NCI-H2196 (cell line): Measurements from ENCODE around the gene EPB42.
"Not testable (repeated sequence)": the region's sequence is repeated elsewhere in the genome, so short reads cannot be mapped to it uniquely, and the experiment has no call there.

Experiments used
- DNase-seq: peaks from one replicate; lab custom pipeline; 2025; ENCODE audit not compliant: unreplicated experiment; lab: John Stamatoyannopoulos, UW

The EPB42 gene

DNA sequence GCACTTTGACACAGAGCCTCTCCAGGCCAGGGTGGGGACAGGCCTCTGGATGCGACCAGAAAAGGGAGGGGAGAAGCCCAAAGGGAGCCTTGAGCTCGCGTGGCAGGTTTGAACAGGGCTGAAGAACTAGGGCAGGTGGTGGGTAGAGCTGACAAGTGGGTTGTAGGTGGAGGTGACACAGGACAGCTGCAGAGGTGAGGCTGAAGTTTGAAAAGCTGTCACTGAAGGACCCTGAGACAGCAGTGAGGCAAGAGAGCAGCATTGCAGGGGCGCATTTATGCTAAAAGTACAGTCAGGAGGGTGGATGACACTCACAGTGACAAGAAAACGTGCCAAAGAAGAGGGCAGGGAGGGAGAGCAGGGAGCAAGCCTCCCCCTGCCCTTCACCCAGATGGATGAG is 21.8 kb upstream of the EPB42 start:
- DNase-seq: no peak

DNA sequence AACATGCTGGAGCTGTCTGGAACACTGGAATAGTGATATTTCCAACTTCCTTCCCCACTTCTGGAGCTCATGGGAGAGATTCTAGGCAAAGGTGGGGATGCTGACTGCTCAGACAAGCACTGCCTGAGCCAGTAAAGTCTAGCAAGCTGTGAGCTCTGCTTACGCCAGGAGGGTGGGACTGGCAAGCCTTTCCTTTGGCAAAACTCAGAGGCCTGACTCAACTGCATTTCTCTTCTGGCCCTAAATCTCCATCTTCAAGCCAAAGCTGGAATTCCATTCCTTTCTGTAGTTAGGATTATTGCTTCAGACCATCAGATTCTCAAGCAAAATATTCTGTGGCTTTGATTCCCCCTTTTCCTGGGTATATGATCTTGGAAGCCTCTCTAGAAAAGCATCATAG is 20.3 kb upstream of the EPB42 start:
- no peak for DNase-seq

DNA sequence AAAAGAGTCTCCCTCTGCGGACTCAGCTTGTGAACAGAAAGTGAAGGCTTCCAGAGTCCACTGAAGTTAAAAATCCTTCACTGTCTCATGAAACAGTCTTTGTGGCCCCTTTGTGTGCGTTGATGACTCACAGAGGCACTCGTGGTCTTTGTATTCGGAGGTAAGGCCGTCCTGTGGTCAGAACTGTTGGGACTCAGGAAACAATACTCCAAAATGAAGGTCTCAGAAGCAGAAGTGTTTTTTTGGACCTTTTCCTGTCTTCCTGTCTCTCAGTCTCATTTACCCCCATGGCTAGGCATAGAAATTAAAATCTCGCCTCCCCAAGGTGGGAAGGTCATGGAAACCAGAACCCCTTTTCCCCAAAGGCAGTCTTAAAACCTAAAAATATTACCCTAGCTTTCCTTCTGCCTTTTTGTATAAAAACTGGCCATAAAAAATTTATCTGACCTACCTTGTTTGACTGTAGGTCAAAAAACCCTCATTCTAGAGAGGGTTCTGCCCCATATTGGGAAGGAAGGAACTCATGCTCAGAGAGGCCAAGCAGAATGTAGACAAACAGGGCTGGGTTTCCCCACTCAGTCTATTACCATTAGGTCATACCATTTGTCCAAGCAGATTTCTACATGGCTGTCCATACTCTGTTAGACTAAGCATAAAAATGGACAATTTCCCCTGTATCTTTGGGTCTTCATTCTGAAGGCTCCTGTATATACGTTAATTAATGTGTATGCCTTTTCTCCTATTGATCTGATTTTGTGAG is 19.1 kb upstream of the EPB42 start:
- no peak for DNase-seq

DNA sequence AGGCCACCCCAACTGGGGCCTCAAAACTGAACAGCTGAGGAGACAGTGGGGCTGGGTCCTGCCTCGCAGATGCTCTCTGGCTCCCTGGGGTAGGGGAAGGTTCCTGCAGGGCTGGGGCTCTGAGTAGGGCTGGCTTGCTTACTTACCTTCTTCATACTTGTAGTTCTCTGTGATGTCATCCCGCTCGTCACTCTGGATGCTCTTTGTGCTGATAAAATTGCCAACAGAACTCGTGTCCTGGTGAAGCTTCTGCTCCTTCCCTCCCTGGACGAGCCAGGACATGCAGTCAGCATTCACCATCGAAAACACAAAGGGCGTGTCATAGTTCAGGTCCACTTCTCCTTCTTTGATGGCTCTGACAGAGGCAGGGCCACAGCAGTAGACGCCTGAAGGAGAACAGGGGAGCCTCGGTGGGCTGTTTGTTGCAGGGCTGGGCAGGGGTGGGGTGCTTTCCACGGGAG is 17.9 kb upstream of the EPB42 start:
- DNase-seq: no peak

DNA sequence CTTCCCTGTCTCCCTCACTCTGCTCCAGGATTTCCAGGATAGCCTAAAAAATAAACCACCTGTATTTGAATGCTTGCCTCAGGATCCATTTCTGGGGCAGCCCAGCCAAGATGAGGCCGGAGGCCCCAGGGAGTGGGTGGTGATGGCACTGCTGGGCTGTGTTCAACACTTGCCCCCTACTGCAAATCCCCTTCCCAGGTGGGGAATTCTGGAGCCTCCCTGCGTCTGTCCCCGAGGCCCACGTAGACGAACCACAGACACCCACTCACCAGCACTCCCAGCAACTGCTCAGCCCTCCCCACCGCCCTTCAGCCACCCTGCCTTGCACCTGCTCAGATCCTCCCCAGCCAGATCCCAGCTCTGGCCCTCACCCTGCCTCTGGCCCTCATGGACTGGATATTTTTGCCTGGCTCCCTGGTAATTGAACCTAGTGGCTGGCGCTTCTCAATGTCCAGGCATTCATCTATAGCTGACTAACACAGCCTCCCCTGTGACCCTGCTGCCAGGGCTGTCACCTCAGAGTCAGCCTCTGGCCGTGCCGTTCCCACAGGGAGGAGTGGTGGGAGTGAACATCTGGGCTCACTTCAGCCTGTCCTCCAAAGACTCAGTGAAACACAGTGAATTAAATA is 17.1 kb upstream of the EPB42 start:
- no peak for DNase-seq

DNA sequence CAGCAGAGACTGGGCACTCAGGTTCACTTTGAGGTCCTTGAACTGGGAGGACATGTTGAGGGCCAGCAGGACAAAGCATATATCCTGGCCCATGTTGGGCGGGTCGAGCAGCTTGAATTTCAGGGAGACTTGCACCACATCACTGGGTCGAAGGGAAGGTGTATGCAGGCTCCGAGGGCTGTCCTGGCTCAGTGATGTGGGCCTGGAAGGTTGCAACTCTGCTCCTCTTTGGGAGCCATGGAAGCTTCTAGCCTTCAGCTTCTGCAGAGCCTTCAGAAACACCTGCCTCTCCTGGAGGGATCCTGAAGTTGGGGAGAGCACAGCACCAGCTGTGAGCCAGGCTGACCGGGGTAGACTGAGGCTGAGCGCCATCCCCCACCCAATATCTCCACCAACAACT is 14.7 kb upstream of the EPB42 start:
- no peak for DNase-seq

DNA sequence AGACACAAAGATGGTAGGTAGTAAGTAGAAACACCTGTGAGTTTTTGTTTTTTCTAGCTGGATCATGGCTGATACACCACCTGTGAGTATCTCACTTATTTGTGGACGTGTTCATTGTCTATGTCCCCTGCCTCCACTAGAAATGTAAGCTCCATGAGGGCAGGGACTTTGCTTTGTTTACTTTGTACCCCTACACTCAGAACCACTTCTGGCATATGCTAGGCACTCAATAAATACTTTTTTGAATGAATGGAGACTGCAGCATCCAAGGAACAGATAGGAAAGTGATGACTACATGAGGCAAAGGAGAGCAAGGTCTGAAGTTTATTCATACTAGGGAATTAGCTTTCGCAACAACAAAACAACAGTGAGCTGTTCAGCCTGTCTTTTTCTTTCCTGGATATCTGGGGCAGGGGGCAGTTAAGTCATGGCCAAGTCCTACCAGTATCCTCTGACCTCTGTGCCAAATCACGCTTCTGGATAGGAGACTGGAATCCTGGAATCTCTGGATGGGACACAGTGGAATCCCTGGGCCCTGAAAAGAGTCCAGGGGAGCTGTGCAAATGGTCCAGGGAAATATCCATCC is 11.6 kb upstream of the EPB42 start:
- no peak for DNase-seq

DNA sequence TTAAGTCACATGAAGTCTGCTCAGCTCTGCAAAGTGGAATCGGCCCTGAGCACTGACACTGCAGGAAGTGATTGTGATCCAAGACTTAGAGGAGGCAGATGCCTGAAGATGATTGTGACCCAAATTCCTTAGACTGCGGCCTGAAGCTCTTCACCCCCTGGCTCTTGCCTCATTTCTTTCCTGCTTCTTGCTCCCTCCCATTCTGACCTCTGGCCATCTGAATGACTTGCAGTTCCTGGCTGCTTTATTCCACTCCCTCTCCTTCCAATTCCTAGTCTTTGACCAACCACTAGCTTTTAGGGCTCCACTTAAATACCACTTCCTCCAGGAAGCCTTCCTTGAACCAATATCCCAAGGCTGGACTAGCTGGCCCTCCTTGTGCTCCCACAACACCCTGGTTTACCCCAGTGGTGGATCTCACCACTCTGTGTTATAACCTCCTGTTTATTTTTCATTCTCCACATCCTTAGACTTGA is 9.9 kb upstream of the EPB42 start:
- no peak for DNase-seq

DNA sequence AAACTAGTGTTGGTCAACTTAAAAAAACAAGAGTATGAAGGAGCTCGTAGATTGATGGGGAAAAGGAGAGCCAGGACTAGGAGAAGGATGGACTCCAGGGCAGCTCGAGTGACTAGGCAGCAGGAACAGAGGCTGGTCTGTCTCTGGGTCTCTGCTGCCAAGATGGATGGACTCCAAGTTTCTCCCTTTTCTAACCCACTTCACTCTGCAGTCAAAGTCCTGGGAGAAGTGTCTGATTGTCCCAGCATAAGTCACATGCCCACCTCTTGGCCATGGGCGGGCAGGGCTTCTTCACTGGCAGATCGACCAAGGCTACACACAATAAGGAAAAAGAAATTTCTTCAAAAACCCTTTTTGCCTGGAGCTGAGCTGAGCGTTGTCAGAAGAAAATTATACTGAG is 9.2 kb upstream of the EPB42 start:
- no peak for DNase-seq

DNA sequence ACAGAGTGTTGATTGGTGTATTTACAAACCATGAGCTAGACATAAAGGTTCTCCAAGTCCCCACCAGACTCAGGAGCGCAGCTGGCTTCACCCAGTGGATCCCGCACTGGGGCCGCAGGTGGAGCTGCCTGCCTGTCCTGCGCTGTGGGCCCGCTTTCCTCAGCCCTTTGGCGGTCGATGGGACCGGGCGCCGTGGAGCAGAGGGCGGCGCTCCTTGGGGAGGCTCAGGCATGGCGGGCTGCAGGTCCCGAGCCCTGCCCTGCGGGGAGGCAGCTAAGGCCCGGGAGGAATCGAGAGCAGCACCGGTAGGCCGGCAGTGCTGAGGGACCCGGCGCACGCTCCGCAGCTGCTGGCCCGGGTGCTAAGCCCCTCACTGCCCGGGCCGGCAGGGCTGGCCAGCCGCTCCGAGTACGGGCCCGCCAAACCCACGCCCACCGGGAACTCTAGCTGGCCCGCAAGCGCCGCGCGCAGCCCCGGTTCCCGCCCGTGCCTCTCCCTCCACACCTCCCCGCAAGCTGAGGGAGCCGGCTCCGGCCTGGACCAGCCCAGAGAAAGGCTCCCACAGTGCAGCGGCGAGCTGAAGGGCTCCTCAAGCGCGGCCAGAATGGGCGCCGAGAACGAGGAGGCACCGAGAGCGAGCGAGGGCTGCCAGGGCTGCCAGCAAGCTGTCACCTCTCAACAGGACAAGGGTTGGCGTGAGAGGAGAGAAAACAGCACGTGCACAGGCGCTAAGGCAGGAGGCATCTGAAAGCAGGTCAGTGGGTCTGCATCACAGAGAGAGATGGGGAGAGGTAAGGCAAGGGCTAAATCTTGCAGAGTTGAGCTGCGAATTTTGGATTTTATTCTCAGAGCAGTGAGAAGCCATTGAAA is 5.9 kb upstream of the EPB42 start:
- DNase-seq: no peak

DNA sequence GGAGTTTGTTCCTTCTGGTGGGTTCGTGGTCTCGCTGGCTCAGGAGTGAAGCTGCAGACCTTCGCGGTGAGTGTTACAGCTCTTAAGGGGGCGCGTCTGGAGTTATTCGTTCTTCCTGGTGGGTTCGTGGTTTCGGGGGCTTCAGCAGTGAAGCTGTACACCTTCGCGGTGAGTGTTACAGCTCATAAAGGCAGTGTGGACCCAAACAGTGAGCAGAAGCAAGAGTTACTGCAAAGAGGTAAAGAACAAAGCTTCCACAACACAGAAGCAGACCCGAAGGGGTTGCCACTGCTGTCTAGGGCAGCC is 5.1 kb upstream of the EPB42 start:
- DNase-seq: not testable (repeated sequence)

DNA sequence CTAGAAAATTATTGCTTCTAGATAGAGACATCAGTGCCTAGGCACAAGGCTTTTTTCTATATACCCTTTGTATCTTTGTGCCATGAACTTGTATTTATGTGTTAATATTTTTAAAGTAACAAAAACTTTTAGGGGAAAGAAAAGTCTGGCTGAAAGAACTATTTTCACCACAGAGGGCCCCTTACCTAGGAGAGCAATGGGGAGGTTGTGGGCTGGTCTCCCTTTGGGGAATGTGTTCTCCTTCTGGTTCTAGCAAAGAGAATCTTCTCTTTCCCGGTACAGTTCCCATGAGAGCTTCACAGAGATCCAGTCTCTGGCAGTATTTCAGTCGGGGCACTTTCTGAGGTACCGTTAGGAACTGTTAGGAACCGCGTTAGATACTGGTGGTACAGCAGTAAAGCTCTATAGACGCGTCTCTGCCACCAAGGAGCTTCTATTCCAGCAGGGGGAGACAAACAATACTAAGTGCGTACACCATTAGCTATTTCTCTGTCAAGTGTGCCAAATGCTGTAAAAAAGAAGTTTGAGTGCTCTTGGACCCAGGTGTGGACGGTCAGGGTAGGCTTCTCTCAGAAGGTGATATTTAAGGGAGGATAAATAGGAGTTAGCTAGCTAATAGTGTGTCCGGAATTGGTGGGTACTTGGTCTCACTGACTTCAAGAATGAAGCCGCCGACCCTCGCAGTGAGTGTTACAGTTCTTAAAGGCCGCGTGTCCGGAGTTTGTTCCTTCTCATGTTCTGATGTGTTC is 4.6 kb upstream of the EPB42 start:
- DNase-seq: peak; percentile 55

DNA sequence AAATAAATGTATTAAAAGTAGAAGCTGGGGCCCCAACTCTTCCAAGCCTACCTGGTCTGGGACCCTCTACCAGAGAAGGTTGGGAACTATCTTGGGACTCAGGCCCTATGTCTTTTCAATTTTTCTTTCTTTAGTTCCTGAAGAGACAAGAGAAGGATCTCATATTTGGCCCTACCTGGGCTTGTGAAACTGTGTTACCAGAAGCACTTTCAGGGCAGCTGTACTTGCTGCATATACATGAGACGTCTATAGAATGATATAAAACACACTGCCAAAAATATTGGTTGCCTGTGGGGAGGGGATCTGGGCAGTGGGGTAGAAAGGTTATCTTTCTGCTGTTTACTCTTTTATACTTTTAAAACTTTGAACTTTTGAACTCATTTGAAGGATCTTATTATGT is 604 bp upstream of the EPB42 start:
- no peak for DNase-seq

DNA sequence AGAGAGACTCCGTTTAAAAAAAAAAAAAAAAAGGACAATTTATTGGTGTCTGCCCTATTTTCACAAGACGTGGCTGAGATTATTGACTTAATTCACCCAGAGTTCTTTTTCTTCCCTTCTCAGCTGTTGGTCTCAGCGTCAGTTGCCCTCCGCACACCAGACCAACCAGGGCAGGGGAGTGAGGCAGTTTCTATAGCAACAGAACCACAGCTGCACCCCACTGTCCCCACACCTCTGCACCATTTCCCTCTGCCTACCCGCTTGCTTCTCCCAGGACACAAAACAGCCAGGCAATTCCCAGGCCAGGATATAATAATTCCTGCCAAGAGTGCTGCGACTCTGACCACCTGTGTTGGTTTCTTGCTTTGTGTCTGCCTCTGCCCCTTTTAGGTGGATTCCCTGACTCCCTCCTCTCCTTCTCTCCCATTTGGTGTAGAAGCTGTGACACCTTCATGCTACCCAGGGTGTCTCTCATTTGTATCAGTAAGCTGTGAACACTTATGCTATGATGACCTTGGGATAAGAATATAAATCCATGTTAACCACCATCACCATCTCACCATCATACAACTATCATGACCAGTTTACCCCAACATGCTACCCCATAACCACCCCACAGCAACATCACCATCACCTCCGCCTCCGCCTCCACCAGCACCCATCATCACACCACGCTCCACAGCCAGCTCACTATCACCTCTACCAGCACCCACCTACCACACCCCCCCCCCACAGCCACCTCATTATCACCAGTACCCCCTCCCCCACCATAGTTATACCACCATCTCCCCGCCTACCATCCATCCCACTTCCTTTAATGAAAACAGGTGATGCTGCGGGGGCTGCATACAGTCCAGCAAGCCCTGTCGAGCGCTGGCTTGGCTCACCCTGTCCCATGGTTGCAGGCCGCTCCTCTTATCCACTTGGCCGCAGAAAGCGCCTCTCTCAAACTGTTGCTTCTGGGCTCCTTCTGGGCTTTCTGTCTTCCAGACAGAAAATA is 589 bp downstream of the EPB42 start:
- DNase-seq: no peak

DNA sequence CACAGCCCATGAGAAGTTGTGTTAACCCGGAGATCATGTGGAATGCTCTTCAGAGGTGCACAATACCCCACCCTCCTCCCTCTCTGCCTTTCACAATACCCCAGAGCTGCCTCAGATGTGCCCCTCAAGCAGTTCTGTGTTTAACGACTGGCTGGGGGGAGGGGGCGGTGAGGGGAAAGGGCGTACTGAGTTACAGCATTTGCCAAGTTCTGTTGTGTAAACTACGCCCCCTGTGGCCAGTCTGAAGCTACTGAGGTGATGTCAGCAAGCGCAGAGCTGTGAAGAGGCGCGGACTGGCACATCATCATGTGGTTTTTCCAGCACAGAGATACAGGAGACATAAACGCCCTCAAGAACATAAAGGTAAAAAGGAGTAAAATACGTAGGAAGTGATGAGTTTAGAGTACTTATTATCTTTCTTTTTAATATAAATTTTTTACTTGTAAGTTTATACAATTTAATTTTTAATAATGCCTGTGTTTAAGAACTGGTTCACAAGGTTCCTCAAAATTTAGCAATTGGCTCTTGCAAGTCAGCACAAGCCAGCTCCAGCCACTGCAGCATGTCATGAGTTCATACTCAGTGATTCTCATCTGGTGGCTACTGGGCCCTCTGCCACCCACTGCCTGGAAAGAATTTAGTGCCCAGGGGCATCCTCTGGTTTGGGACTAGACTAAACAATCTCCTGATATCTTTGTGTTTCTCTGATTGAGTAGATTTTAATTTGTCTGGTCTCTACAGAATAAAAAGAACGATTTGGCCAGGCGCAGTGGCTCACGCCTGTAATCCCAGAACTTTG is 1.7 kb downstream of the EPB42 start:
- no peak for DNase-seq

DNA sequence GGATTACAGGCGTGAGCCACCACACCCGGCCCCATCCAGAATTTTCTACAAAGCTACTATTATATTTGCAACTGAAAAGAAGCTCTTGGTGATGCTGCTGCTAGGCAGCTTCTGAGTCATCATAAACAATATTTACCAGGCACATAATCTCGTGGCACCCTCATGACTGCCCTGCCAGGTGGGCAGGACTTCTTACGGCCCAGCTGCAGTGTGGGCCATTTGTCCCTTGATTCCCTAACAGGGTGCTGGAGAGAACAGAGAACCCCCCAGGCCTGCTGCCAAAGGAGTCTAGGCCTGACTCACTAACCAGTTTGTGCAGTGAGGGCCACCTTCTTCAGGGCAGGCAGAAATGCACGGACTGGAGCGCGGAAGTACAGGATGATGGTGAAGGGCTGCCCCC is 4.9 kb downstream of the EPB42 start:
- no peak for DNase-seq

DNA sequence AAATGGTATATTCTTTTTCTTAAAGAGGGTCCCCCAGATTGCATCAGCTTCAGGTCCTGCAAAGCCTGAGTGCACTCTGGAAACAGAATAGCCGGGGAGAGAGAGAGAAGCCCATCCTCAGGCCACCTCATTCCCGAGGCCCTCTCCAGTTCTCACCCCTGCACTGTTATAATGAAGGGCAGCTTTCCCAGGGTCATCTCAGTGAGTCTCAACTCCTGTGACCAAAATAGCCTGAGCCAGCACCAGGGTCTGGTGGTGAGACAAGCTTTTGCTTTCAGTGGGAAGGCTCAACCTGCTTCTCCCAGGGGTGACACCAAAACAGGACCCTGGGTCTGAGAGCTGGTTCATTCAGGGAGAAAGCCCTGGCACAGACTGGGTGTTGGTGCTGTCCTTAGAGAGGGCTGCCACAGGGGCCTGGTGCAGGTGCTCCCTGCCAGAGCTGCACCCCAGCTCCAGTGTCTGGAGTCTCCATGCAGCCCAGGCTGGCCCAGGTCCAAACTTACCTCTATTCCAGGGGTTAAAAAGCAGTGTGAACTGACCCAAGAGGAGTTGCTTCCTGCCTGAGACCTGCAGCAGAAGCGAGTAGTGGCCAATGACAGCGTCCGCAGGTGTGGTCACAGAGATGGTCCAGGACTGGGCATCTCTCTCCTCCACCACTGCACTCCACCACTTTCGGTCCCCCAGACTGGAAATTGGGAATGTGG is 6.1 kb downstream of the EPB42 start:
- DNase-seq: no peak

DNA sequence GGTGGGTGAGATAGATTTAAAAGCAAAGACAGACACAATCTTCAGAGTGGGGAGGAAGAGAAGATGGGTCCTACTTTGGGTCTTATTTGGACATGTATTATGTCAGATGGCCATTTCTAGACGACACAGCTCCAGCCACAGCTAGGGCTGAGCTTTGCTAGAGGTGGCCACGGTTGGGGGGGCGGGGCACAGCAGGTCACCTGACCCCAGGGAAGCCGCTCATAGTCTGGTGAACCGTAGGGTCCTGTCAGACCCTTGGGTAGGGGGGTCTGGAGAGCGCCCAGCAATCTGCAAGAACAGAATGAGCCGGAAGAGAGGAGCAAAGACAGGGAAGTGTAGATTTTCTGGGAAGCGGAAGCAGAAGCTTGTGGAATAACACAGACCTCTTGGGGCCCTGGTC is 6.6 kb downstream of the EPB42 start:
- DNase-seq: no peak
